ENCODE data around the gene E2F8. TPM values are rescaled to one million over a fixed set of nuclear protein-coding genes. Genes with fewer than 3 reads are reported as not detected.

E2F8 gene
- polyA plus RNA-seq, 3 donors = not detected

DNA sequence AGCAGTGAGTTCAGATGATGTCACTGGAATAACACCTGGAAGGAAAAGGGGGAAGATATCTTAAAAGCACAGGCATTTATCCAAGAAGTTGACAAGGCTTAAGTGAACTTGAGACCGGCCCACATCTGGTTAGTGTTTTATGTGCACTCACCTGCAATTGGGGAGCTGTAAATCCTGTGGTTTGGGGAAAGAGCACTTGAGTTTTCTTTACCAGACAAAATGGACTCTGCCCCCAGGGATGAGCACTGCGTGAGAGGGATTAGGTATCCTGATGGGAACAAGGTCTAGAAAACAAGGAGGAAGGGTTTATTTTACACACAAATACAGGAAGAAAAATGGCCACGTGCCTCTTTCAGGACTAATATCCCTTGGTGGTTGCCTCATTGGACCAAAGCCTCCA lies 15.2 kb downstream of the E2F8 start:
- Mint-ChIP-seq H3K4me1 (no peaks in the 10 kb centered on the region), H3K36me3 (peaks cover 46 to 67% of the 10 kb centered on the region in 2 donors), H3K4me3 (no peak overlapping the region), H3K27ac (peak overlapping the region in 1 of 7 donors; percentile 49), H3K9me3 (peaks cover 0 to 5% (median 1%) of the 10 kb centered on the region in 7 donors), H3K27me3 (ENCODE audit: low read depth in 3 of 3) (no peaks in the 10 kb centered on the region)
- Histone ChIP-seq H3K27me3 (ENCODE audit: control insufficient read depth in 2 of 2, insufficient read depth in 2 of 2, low read length in 2 of 2) (no peaks in the 10 kb centered on the region), H3K9ac (ENCODE audit: insufficient read depth, low read length, poor library complexity, severe bottlenecking) (no peak overlapping the region), H3K4me3 (replicated peaks in 1 of 3; ENCODE audit: low read depth in 2 of 3, low read length in 3 of 3) (no peak overlapping the region), H2AFZ (ENCODE audit: insufficient read depth, low read depth, low read length, poor library complexity, severe bottlenecking) (no peak overlapping the region), H3K9me3 (replicated peaks in 1 of 2; ENCODE audit: control insufficient read depth in 1 of 2, insufficient read depth in 1 of 2, low read length in 2 of 2) (no peaks in the 10 kb centered on the region), H3K79me2 (ENCODE audit: insufficient read depth, low read length) (no peaks in the 10 kb centered on the region), H3K4me1 (ENCODE audit: control insufficient read depth in 1 of 2, insufficient read depth in 2 of 2, low read length in 2 of 2) (no peaks in the 10 kb centered on the region), H3K4me2 (replicated peaks; ENCODE audit: extremely low read depth, low read length, poor library complexity, severe bottlenecking) (no peak overlapping the region), H4K20me1 (ENCODE audit: insufficient read depth, low read length) (no peaks in the 10 kb centered on the region), H3K36me3 (replicated peaks in 1 of 2; ENCODE audit: control insufficient read depth in 1 of 2, insufficient read depth in 2 of 2, low read length in 2 of 2) (peaks cover 47 to 75% of the 10 kb centered on the region in 2 donors), H3K27ac (ENCODE audit: low read depth in 1 of 2, low read length in 2 of 2) (no peak overlapping the region)
- WGBS (ENCODE audit: insufficient coverage) = 100% methylated on average over 2 of the region's 3 CpGs
- DNase-seq = no peak
- intact Hi-C loops (cut with micrococcal nuclease) = no loop called here
- TF ChIP-seq, protein P1, sequence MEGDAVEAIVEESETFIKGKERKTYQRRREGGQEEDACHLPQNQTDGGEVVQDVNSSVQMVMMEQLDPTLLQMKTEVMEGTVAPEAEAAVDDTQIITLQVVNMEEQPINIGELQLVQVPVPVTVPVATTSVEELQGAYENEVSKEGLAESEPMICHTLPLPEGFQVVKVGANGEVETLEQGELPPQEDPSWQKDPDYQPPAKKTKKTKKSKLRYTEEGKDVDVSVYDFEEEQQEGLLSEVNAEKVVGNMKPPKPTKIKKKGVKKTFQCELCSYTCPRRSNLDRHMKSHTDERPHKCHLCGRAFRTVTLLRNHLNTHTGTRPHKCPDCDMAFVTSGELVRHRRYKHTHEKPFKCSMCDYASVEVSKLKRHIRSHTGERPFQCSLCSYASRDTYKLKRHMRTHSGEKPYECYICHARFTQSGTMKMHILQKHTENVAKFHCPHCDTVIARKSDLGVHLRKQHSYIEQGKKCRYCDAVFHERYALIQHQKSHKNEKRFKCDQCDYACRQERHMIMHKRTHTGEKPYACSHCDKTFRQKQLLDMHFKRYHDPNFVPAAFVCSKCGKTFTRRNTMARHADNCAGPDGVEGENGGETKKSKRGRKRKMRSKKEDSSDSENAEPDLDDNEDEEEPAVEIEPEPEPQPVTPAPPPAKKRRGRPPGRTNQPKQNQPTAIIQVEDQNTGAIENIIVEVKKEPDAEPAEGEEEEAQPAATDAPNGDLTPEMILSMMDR (IDR thresholded peaks at IDR 0.05) = no peak

DNA sequence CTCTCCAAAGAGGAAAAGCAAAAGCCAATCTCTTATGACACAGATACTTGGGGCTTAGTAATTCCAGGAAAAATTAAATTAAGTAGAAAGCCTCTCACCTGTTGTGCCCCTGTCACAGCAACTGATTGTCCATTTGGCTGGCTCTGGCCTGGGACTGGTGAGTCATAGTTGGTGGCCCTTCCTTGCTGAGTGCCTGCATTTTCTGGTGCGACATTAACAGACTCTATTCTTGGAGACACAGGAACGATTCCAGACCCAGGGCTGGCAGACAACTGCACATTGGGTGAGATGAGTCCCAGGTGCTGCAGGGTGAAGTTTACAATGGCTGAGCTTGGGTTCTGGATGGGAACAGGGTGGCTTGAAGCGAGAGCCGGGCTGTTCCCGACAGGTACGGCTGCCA lies 15.6 kb downstream of the E2F8 start:
- TF ChIP-seq, protein P1 (IDR thresholded peaks at IDR 0.05) = no peak
- no peak overlapping the region for H3K4me3 Mint-ChIP-seq
- Histone ChIP-seq H4K20me1 (ENCODE audit: insufficient read depth, low read length) (no peaks in the 10 kb centered on the region), H3K4me2 (replicated peaks; ENCODE audit: extremely low read depth, low read length, poor library complexity, severe bottlenecking) (no peak overlapping the region), H3K36me3 (replicated peaks in 1 of 2; ENCODE audit: control insufficient read depth in 1 of 2, insufficient read depth in 2 of 2, low read length in 2 of 2) (peaks cover 44 to 71% of the 10 kb centered on the region in 2 donors), H3K27ac (ENCODE audit: low read depth in 1 of 2, low read length in 2 of 2) (no peak overlapping the region), H3K9me3 (replicated peaks in 1 of 2; ENCODE audit: control insufficient read depth in 1 of 2, insufficient read depth in 1 of 2, low read length in 2 of 2) (no peaks in the 10 kb centered on the region), H3K9ac (ENCODE audit: insufficient read depth, low read length, poor library complexity, severe bottlenecking) (no peak overlapping the region), H3K27me3 (ENCODE audit: control insufficient read depth in 2 of 2, insufficient read depth in 2 of 2, low read length in 2 of 2) (no peaks in the 10 kb centered on the region), H2AFZ (ENCODE audit: insufficient read depth, low read depth, low read length, poor library complexity, severe bottlenecking) (no peak overlapping the region), H3K4me1 (ENCODE audit: control insufficient read depth in 1 of 2, insufficient read depth in 2 of 2, low read length in 2 of 2) (no peaks in the 10 kb centered on the region), H3K79me2 (ENCODE audit: insufficient read depth, low read length) (no peaks in the 10 kb centered on the region), H3K4me3 (replicated peaks in 1 of 3; ENCODE audit: low read depth in 2 of 3, low read length in 3 of 3) (no peak overlapping the region)
- peak overlapping the region in 1 of 7 donors; percentile 49 for H3K27ac Mint-ChIP-seq
- H3K36me3 Mint-ChIP-seq = peaks cover 41 to 62% of the 10 kb centered on the region in 2 donors
- intact Hi-C loops (cut with micrococcal nuclease) = no loop called here
- H3K27me3 Mint-ChIP-seq (ENCODE audit: low read depth in 3 of 3) = no peaks in the 10 kb centered on the region
- DNase-seq = no peak
- 100% methylated on average over 6 of the region's 6 CpGs for WGBS (ENCODE audit: insufficient coverage)
- H3K4me1 Mint-ChIP-seq = no peaks in the 10 kb centered on the region
- H3K9me3 Mint-ChIP-seq = peaks cover 0 to 5% (median 1%) of the 10 kb centered on the region in 7 donors
